ENCODE measurements around the gene RMI2. TPM values are rescaled to one million over a fixed set of nuclear protein-coding genes. Genes with fewer than 3 reads are reported as not detected.

RMI2 gene
- polyA plus RNA-seq, 1 donor (not counting 4 experiments of a cell fraction or from before 2014, with no cell fraction given), result 6.8 TPM

- dilution Hi-C loops (cut with MboI; ENCODE audit: extremely low pct_ligation_motif_present, low sequenced_read_pairs), result no loop called here
- TF ChIP-seq EZH2 (IDR thresholded peaks at IDR 0.05; ENCODE audit: low read length), result no peak
- TF ChIP-seq CTCF (optimal IDR thresholded peaks at IDR 0.05 in 1 of 3, IDR thresholded peaks at IDR 0.05 in 1 of 3, conservative IDR thresholded peaks at IDR 0.05 in 1 of 3; ENCODE audit: extremely low read depth in 1 of 3, insufficient read depth in 2 of 3, low read length in 3 of 3), result no peak
These were observed 19.0 kb upstream of the RMI2 start for GRCh38 chr16:11326084-11326736.

DNA sequence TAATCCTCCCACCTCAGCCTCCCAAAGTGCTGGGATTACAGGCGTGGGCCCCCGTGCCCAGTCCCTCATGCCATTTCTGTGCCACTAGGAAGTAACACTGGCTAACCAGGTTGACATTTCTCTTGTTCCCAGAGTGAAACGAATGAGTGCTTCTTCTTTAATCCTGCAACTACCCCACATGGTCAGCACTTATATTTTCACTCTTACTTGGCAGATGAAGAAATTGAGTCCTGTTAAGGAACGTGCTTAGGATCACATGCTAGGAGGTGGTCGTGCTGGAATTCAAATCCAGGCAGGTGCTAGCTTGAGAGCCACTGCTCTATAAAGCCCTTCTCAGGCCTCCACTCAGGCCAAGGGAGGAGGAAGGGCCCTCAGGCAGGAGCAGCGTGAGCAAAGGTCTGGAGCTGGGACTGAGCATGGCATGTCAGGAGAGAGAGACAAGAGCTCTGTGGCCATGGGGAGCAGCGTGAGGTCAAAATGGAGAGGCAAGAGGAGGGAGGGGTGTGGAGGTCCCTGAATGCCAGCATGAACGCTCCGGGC lies 18.5 kb upstream of the RMI2 start:
- H3K36me3 ChIP-seq (ENCODE audit: control insufficient read depth in 2 of 2, extremely low read depth in 1 of 2, insufficient read depth in 2 of 2, low read length in 2 of 2), result no peaks in the 10 kb centered on the region
- peaks cover 14% of the 10 kb centered on the region for H3K4me1 ChIP-seq (ENCODE audit: control insufficient read depth, extremely low read depth, insufficient read depth, low read length)
- no peak for DNase-seq (ENCODE audit: low read depth, low spot score)
- TF ChIP-seq CTCF (optimal IDR thresholded peaks at IDR 0.05 in 1 of 3, IDR thresholded peaks at IDR 0.05 in 1 of 3, conservative IDR thresholded peaks at IDR 0.05 in 1 of 3; ENCODE audit: extremely low read depth in 1 of 3, insufficient read depth in 2 of 3, low read length in 3 of 3) (no peak), EZH2 (IDR thresholded peaks at IDR 0.05; ENCODE audit: low read length) (no peak)
- no peak overlapping the region for H3K4me2 ChIP-seq (ENCODE audit: control insufficient read depth, extremely low read depth, insufficient read depth, low read depth, low read length)
- H3K27me3 ChIP-seq (ENCODE audit: control insufficient read depth, extremely low read depth, insufficient read depth, low read length), result no peaks in the 10 kb centered on the region
- FAIRE-seq, result no peak
- no peaks in the 10 kb centered on the region for H3K79me2 ChIP-seq (ENCODE audit: control insufficient read depth, insufficient read depth, low read length)
- dilution Hi-C loops (cut with MboI; ENCODE audit: extremely low pct_ligation_motif_present, low sequenced_read_pairs), result no loop called here
- no peaks in the 10 kb centered on the region for H3K9me1 ChIP-seq (ENCODE audit: control insufficient read depth, extremely low read depth, insufficient read depth, low read length)
- no peak overlapping the region for H3K4me3 ChIP-seq (ENCODE audit: control insufficient read depth in 2 of 3, extremely low read depth in 1 of 3, insufficient read depth in 2 of 3, low read depth in 1 of 3, low read length in 3 of 3)
- no peaks in the 10 kb centered on the region for H3K9me3 ChIP-seq (ENCODE audit: control insufficient read depth, low read depth, low read length)
- no peak overlapping the region for H3K27ac ChIP-seq (ENCODE audit: control insufficient read depth, insufficient read depth, low read length)
- H4K20me1 ChIP-seq (ENCODE audit: control insufficient read depth, extremely low read depth, insufficient read depth, low read length), result no peaks in the 10 kb centered on the region
- H3K9ac ChIP-seq (ENCODE audit: control insufficient read depth, extremely low read depth, insufficient read depth, low read length), result no peak overlapping the region
- H2AFZ ChIP-seq (ENCODE audit: control insufficient read depth, low read length), result no peak overlapping the region

More at GRCh38 chr16:11326084-11326736, 19.0 kb upstream of the RMI2 start:
- no peaks in the 10 kb centered on the region for H3K9me3 ChIP-seq (ENCODE audit: control insufficient read depth, low read depth, low read length)
- no peak for DNase-seq (ENCODE audit: low read depth, low spot score)
- no peaks in the 10 kb centered on the region for H3K27me3 ChIP-seq (ENCODE audit: control insufficient read depth, extremely low read depth, insufficient read depth, low read length)
- H3K9ac ChIP-seq (ENCODE audit: control insufficient read depth, extremely low read depth, insufficient read depth, low read length), result no peak overlapping the region
- H3K9me1 ChIP-seq (ENCODE audit: control insufficient read depth, extremely low read depth, insufficient read depth, low read length), result no peaks in the 10 kb centered on the region
- FAIRE-seq, result no peak
- no peaks in the 10 kb centered on the region for H4K20me1 ChIP-seq (ENCODE audit: control insufficient read depth, extremely low read depth, insufficient read depth, low read length)
- no peaks in the 10 kb centered on the region for H3K36me3 ChIP-seq (ENCODE audit: control insufficient read depth in 2 of 2, extremely low read depth in 1 of 2, insufficient read depth in 2 of 2, low read length in 2 of 2)
- H3K4me2 ChIP-seq (ENCODE audit: control insufficient read depth, extremely low read depth, insufficient read depth, low read depth, low read length), result no peak overlapping the region
- H3K79me2 ChIP-seq (ENCODE audit: control insufficient read depth, insufficient read depth, low read length), result no peaks in the 10 kb centered on the region
- H3K4me3 ChIP-seq (ENCODE audit: control insufficient read depth in 2 of 3, extremely low read depth in 1 of 3, insufficient read depth in 2 of 3, low read depth in 1 of 3, low read length in 3 of 3), result no peak overlapping the region
- peaks cover 14% of the 10 kb centered on the region for H3K4me1 ChIP-seq (ENCODE audit: control insufficient read depth, extremely low read depth, insufficient read depth, low read length)
- no peak overlapping the region for H3K27ac ChIP-seq (ENCODE audit: control insufficient read depth, insufficient read depth, low read length)
- H2AFZ ChIP-seq (ENCODE audit: control insufficient read depth, low read length), result no peak overlapping the region
